ENCODE data around the gene PSIP1.
"Not testable (repeated sequence)": the region's sequence is repeated elsewhere in the genome, so short reads cannot be mapped to it uniquely, and the experiment has no call there.

PSIP1 gene

GRCh38 chr9:15453956-15454355 lies 56.8 kb downstream of the PSIP1 start:
- Histone ChIP-seq H4K20me1 (ENCODE audit: insufficient read depth) (no peaks in the 10 kb centered on the region), H3K79me2 (ENCODE audit: insufficient read depth, low read depth) (no peaks in the 10 kb centered on the region), H3K4me1 (ENCODE audit: low read depth, poor library complexity, severe bottlenecking) (no peaks in the 10 kb centered on the region), H3K4me3 (IDR thresholded peaks at IDR 0.05; ENCODE audit: insufficient read depth, low read depth, low read length) (no peak overlapping the region), H3K4me2 (no peak overlapping the region), H2AFZ (ENCODE audit: low read depth) (no peak overlapping the region), H3K9ac (no peak overlapping the region), H3K27me3 (ENCODE audit: insufficient read depth, low read depth) (no peaks in the 10 kb centered on the region), H3K36me3 (ENCODE audit: insufficient read depth) (no peaks in the 10 kb centered on the region), H3K27ac (no peak overlapping the region)
- TF ChIP-seq CTCF (conservative IDR thresholded peaks at IDR 0.05; ENCODE audit: low read depth, low read length), result no peak

GRCh38 chr9:15444141-15444540 lies 66.6 kb downstream of the PSIP1 start:
- H4K20me1 ChIP-seq (ENCODE audit: insufficient read depth), result no peaks in the 10 kb centered on the region
- H3K4me2 ChIP-seq, result no peak overlapping the region
- no peak overlapping the region for H2AFZ ChIP-seq (ENCODE audit: low read depth)
- H3K4me3 ChIP-seq (IDR thresholded peaks at IDR 0.05; ENCODE audit: insufficient read depth, low read depth, low read length), result no peak overlapping the region
- no peaks in the 10 kb centered on the region for H3K27me3 ChIP-seq (ENCODE audit: insufficient read depth, low read depth)
- H3K9ac ChIP-seq, result no peak overlapping the region
- H3K79me2 ChIP-seq (ENCODE audit: insufficient read depth, low read depth), result peaks cover 12% of the 10 kb centered on the region; the same call in 1 of the 2 replicates
- no peak for TF ChIP-seq CTCF (conservative IDR thresholded peaks at IDR 0.05; ENCODE audit: low read depth, low read length)
- peaks cover 8% of the 10 kb centered on the region; the same call in 1 of the 2 replicates for H3K36me3 ChIP-seq (ENCODE audit: insufficient read depth)
- no peaks in the 10 kb centered on the region for H3K4me1 ChIP-seq (ENCODE audit: low read depth, poor library complexity, severe bottlenecking)
- no peak overlapping the region for H3K27ac ChIP-seq

GRCh38 chr9:15442264-15442663 lies 68.5 kb downstream of the PSIP1 start:
- not testable (repeated sequence) for H2AFZ ChIP-seq (ENCODE audit: low read depth); H4K20me1 ChIP-seq (ENCODE audit: insufficient read depth); H3K4me1 ChIP-seq (ENCODE audit: low read depth, poor library complexity, severe bottlenecking); H3K4me2 ChIP-seq; H3K4me3 ChIP-seq (IDR thresholded peaks at IDR 0.05; ENCODE audit: insufficient read depth, low read depth, low read length); H3K27ac ChIP-seq; H3K36me3 ChIP-seq (ENCODE audit: insufficient read depth); H3K9ac ChIP-seq; H3K27me3 ChIP-seq (ENCODE audit: insufficient read depth, low read depth)
- H3K79me2 ChIP-seq (ENCODE audit: insufficient read depth, low read depth), result peaks cover 27% of the 10 kb centered on the region; the same call in 1 of the 2 replicates

- H3K36me3 ChIP-seq (ENCODE audit: insufficient read depth); H2AFZ ChIP-seq (ENCODE audit: low read depth); H4K20me1 ChIP-seq (ENCODE audit: insufficient read depth); H3K4me3 ChIP-seq (IDR thresholded peaks at IDR 0.05; ENCODE audit: insufficient read depth, low read depth, low read length); H3K4me1 ChIP-seq (ENCODE audit: low read depth, poor library complexity, severe bottlenecking); H3K4me2 ChIP-seq; H3K27ac ChIP-seq; H3K27me3 ChIP-seq (ENCODE audit: insufficient read depth, low read depth); H3K9ac ChIP-seq: not testable (repeated sequence)
- H3K79me2 ChIP-seq (ENCODE audit: insufficient read depth, low read depth), result peaks cover 31% of the 10 kb centered on the region; the same call in 1 of the 2 replicates
Observed at GRCh38 chr9:15441841-15442240, 68.9 kb downstream of the PSIP1 start.

- no peak overlapping the region for H3K4me2 ChIP-seq
- H3K79me2 ChIP-seq (ENCODE audit: insufficient read depth, low read depth), result peaks cover 41% of the 10 kb centered on the region; the same call in 1 of the 2 replicates
- H3K36me3 ChIP-seq (ENCODE audit: insufficient read depth), result peaks cover 2% of the 10 kb centered on the region; the same call in 1 of the 2 replicates
- H3K27me3 ChIP-seq (ENCODE audit: insufficient read depth, low read depth), result no peaks in the 10 kb centered on the region
- H3K4me1 ChIP-seq (ENCODE audit: low read depth, poor library complexity, severe bottlenecking), result peaks cover 2% of the 10 kb centered on the region
- H3K4me3 ChIP-seq (IDR thresholded peaks at IDR 0.05; ENCODE audit: insufficient read depth, low read depth, low read length), result no peak overlapping the region
- H4K20me1 ChIP-seq (ENCODE audit: insufficient read depth), result 0 out of 2 replicates have a peak, but pooled peaks cover 4% of the 10 kb centered on the region
- no peak for TF ChIP-seq CTCF (conservative IDR thresholded peaks at IDR 0.05; ENCODE audit: low read depth, low read length)
- no peak overlapping the region for H3K27ac ChIP-seq
- H3K9ac ChIP-seq, result no peak overlapping the region
- H2AFZ ChIP-seq (ENCODE audit: low read depth), result no peak overlapping the region
Observed at GRCh38 chr9:15438891-15439290, 71.9 kb downstream of the PSIP1 start.

Measured in KMS-11 (cell line).